ENCODE results near the gene COA8.
A peak's percentile ranks its signal among the peaks of the same experiment; 100 is the strongest.

COA8 gene

DNA sequence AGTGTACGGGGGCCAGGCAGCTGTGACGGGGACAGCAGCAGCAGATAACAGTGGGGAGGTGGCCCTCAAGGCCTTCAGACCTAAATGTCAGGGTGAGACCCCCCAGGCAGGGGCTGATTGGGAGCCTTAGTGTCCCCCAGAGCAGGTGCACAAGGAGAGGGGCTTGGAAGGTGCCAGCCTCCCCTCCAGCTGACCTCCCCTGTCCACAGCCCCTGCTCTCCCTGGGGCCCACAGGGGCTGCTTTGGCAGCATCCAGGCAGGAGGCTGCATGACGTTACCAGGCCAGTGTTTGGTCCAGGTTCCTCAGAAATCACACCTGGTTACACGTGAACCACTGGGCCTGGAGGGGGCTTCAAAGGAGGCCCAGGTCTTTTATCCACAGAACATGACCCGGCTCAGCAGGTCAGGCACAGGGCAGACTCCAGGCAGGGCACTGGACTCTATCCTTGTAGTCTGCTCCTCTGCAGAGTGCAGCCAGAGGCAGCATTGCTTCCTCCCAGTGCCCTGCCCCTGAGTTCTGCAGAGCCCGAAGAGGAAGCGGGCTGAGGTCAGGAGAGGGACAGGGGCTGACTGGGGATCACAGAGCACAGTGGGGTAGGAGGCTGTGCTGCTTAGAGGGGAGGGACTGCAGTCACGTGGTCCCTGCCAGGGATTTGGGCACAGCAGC, 36.4 kb upstream of the COA8 start:
- DNase-seq = peak; percentile 41

DNA sequence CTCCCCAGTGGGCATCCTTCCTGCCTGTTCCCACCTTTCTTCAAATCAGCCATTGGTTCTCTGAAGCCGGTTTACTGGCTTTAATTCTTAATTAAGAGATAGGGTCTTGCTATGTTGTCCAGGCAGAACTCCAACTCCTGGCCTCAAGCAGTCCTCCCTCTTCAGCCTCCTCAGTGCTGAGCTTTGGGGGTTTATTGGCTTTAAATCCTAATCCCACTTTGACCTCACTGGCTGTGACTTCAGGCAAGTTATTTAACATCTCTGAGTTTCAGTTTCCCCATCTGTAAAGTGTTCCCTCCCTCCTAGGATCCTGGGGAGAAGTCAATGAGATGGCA, 35.9 kb upstream of the COA8 start:
- DNase-seq = no peak

DNA sequence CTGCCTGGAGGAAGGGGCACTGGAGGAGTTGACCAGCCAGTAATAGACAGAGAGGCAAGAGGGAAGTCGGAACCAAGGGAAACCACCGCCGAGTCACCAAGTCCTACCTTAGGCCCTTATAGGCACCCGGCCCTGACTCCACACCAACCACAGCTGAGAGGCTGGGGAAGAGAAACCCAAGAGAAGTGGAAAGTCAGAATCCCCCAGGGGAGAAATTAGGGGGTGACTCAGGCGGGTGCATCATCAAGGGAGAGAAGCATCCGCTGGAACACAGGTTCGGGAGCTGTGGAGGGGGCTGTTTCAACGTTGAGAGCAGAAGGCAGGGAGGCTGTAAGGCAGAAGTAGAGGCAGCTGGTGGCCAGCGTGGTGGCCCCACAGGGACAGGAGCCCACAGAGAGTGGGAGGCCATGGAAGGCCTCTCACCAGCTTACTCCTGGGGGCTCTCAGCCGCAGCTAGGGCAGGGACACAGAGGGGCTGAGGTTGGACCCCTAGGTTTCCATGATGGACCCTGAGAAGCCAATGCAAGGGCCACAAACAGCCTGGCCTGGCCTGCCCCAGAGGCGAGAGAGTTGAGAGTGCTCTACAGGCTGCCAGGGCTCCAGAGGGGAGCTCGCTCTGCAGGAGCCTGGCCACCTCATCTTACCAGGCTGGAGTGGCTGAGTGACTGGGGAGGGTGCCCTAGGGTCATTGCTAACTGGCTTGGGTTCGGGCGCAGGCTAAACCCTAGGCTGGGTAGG, 35.2 kb upstream of the COA8 start:
- no peak for DNase-seq

DNA sequence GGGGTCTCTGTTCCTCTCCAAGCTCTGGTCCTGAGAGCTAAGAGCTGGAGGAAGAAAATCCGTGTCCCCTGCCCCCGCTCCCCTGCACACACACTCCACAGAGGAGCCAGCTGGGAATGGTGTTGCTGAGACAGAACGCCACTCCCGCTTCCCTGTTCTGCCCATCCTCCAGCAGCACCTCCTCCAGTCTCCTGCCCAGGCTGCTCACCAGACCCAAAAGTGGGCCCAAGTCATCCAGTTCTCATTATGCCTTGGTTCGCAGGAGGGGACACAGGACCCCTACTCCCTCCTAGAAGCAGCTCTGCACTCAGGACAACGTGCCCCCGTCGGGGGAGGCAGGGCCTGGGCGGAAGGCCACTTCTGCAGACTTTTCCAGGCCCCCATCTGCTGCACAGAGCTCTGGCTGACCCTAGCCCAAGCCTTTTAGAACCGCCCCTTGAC, 34.6 kb upstream of the COA8 start:
- no peak for DNase-seq

DNA sequence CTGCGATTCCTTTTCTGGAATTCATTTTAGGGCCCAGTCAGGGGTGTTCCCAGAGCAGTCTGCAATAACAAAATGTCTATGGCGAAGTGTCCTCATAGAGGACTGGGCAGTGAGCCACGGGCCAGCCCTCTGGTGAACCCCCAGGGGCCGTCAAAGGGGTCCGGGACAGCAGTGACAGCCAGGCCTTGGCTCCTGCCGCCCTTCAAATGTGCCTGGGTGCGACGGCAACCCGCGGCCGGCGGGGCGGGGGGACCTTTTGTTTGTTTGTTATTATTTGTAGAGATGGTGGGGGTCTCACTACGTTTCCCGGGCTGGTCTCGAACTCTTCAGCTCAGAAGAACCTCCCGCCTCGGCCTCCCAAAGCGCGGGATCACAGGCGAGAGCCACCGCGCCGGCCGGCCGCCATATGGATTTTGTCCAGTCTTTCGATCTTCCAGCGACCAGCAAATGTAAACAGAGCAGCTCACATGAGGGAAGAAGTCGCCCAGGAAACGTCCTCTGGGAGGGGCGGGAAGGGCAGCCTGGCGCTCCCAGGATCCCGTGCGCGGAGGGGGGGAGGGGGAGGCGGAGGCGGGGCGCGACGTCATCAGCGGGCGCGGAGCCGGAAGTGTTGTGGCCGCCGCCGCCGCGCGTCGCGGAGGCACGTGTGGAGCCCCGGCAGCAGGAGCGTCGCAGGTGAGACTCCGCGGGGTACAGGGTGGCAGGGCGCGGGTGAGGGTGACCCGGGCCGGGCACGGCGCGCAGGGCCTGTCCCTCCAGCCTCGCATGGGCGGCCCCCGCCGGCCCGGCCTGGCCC, 34.0 kb upstream of the COA8 start, which contains the start of gene TRMT61A:
TSS of gene TRMT61A (plus strand) at position 610 of the 796 bp plus-strand sequence. CDS start 783 bp downstream, outside the sequence.
- DNase-seq = peak; percentile 88

DNA sequence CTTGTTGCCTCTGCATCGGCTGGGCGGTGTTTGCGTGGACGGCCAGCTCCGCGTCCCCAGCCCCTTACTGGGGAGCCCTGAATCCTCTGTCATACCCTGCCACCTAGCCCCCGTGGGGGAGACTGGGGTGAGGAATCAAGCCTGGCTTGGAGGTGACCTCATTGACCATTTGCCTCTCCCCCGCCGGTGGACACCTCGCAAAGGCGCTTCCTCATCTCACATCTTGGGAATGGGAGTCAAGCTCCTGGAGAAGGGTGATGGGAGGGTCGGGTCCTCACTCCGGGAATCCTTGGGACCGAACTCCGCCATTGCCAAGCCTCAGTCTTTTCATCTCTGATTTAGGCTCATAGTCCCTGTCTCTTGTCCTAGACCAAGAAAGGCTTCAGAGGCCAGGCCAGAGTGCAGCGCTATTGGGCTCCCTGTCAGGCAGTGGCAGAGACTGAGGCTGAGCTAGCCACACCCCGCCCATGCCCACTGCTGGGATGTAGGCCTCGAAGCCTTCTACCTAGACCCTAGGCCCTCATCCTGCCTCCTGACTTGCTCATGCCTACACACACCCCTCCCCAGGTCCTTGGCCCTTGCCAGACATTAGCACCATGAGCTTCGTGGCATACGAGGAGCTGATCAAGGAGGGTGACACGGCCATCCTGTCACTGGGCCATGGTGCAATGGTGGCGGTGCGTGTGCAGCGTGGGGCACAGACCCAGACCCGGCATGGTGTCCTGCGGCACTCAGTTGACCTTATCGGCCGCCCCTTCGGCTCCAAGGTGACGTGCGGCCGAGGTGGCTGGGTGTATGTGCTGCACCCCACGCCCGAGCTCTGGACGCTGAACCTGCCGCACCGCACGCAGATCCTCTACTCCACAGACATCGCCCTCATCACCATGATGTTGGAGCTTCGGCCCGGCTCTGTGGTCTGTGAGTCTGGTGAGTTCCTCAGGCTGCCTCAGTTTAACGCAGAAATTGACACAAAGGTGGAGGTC, 33.1 kb upstream of the COA8 start:
- no peak for DNase-seq

DNA sequence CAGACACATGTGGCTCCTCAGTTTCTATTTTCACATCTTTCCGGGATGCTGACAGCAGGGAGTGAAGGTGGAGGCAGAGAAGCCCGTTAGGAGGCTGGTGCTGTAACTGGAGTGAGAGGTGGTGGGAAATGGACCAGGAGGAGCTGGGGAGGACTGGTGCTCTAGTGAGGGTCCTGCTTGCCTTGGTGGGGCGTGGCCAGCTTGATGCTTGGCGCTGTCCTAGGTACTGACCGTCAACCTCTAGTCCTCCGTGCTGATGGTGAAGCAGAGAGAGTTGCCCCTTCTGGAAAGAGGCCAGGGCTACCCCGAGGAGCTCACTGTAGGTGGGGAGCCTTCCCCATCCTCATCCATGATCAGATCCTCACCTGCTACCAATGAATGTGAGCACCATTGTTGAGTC, 32.4 kb upstream of the COA8 start:
- DNase-seq = peak; percentile 71

DNA sequence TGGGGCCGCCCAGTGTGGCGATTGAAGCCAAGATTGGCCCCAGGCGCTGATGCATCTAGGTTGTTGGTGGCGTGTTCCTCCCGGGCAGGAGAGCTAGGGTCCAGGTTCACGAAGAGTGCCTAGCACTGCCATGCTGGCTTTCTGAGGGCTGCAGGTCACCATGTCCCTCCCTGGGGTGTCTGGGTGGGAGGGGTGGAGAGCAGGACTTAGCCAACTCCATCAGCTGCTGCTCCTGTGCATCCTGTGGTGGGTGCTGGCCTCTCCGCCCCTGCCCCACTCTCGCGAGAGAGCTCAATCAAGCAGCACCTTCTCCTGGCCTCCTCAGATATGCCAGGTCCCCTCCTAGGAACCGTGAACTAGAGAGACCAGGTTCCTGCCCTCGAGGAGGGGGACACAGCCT, 31.9 kb upstream of the COA8 start:
- DNase-seq = no peak

DNA sequence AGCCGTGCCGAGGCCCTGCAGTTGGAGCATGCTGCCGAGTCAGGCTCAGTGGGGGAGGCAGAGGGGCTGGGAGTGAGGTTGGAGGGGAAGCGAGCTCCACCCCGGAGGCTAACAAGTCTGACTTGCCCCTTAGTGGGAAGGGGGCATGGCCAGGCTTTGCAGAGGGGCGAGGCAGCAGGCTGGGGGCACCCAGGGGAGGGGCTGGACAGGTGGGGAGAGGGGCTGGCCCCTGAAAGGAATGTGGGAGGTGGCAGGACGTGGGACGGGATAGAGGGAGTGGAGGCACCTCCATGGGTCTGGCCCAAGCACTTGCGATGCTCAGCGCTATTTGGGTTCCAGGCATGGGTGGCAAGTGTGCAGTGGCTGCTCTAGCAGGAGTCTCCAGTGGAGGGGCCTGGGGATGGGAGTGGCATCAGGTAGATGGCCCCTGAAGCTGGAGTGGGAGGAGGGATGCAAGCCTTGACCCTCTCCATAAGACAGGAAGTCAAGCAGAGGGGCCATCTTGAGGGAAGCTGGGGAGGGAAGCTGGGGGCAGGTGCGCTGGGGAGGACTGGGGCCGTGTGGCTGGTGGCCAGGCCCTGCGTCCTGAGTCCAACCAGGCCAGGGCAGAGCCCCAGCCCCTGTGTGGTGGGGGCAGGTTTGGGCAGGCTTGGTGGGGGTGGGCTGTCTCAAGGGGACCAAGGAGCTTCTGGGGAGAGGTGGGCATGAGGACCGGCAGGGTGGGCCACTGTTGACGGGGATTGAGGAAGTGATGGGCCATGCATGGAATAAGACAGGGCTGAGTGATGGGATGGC, 31.1 kb upstream of the COA8 start:
- DNase-seq = no peak

DNA sequence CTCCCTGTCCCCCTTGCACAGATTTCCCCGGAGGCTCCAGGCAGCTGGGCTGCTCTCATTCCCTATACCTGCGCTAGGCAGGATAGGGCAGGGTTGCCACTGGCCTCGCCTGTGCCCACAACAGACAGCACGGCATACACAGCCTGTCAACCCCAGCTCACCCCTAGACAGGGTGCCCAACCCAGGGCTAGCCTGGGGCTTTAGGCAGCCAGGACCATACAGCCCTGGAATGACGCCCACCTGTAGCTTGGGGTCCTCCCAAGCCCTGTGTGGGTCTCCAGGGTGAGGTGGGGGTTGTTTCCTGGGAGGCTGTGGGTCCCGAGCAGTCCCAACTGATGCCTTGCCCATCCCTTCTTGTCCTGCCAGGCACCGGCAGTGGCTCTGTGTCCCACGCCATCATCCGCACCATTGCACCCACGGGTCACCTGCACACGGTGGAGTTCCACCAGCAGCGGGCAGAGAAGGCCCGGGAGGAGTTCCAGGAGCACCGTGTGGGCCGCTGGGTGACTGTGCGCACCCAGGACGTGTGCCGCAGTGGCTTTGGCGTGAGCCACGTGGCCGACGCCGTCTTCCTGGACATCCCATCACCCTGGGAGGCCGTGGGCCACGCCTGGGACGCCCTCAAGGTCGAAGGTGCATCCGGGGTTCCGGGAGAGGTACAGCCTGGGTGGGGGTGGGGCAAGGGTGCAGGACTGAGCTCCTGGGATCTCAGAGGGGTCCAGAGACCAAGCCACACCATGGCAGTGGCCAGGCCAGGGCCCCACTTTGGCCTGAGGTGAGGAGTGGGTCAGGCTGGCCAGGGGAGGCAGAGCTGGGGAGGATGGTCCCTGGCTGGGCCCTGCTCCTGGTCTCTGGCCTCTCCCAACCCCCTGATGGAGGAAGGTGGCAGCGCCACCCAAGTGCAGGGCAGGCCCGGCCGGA, 30.3 kb upstream of the COA8 start:
- DNase-seq = no peak

DNA sequence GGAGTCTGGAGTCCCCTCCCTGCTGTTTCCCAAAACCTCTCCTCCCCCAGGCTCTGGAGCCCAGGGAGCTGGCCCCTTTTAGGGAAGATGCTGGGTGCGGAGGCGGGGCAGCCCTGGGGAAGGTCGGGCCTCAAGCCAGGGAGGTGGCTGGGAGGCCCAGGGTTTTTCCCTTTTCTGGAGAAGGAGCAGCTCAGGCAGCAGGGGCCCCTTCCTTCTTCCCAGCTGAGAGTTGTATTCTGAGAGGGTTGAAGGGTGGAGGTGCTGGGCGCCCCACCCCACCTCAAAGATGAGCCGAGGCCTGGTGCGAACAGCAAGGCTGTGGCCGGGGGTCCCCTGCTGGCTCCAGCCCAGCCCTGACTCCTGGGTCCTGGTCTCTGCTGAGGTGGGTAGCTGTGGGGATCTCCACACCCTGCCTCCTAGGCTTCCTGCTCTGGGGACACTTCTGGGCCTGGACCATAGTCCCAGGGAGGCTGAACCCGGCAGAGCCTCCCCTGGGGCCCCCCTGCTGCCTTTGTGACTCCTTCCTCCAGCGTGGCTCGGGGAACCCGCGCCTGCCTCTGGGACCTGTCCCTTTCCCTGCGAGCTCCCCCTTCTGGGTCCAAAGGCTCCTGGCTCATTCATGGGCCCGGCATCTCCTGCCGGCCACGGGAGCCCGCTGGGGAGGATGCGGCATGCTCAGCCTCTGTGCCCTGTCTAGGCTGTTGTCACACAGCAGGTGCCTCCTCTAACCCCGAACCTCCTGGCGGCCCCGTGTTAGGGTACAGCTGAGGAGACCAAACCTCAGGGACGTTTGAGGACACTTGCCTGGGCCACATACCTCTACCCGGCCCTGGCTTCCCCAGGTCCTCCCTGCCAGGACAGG, 29.4 kb upstream of the COA8 start:
- no peak for DNase-seq

DNA sequence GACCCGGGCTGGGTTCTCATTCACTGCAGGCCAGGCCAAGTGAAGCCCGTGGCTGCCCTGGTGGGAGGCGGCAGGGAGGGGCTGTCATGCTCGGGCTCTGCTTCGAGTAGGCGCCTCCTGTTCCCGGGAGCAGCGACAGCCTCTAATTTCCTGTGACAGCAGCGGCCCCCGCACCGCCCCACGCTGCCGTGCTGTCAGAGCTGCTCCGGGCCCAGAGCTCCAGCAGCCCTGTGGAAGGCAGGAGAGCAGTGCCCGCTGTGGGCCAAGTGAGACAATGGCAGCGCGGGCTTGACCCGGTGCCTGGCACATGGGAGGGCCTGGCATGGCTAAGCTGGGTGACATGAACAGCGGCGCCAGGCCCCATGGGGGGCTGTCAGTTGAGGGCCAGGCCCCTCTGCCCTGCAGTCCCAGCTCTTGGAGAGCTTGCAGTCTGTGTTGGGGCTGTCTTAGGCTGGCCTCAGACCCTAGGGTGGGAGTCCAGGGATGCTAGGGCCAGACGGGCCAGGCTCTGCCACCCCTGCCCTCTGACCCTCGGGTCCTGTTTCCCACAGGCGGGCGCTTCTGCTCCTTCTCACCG, 28.7 kb upstream of the COA8 start:
- no peak for DNase-seq

DNA sequence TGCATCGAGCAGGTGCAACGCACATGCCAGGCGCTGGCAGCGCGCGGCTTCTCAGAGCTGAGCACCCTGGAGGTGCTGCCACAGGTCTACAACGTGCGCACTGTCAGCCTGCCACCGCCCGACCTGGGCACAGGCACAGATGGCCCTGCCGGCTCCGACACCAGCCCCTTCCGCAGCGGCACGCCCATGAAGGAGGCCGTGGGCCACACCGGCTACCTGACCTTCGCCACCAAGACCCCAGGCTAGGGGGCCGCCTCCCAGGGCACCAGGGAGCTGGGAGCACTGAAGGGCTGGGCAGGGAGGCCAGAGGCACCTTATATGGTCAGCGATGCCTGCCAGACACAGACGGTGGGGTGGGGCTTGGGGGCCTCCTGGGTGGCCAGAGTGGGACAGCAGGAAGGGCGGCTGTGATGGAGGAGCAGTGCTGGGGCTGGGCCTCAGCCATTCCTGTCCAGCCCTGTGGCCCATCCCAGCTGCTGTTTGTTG, 28.1 kb upstream of the COA8 start:
- no peak for DNase-seq

DNA sequence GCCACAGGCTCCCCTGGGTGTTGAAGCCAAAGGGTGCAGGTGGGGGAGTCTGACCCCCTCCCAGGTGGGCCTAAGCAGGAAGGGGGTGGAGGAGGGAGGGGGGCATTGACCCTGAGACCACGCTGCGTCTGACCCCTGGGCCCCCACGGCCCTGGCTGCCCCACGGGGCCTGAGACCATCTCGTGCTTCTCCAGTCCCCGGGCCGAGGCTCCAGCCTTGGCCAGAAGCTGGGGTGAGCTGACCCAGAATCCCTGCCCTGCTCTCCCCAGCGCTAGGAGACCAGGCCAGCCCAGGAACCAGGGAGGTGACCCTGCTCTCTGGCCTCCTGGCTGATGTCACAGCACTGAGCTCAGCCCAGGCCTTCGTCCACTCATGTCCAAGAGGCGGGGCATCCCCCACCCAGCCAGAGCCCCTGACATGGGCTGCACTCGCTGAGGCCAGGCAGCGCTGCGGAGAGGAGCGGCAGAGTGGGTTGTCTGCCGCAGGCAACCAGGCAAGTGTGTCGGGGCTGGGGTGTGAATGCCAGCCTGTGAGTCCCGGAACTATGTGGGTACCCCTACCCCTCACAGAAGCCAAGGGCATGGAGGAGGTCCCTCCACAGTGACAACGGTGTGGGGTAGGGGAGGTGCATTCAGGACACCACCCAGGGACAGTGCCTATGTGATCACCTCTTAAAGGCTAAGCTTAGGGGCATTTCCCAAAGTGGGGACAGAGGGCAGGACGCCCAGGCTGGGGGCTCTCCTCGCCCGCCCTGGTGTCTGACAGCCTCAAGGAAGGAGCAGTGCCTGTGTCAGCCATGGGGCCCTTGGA, 27.5 kb upstream of the COA8 start:
- DNase-seq = no peak

DNA sequence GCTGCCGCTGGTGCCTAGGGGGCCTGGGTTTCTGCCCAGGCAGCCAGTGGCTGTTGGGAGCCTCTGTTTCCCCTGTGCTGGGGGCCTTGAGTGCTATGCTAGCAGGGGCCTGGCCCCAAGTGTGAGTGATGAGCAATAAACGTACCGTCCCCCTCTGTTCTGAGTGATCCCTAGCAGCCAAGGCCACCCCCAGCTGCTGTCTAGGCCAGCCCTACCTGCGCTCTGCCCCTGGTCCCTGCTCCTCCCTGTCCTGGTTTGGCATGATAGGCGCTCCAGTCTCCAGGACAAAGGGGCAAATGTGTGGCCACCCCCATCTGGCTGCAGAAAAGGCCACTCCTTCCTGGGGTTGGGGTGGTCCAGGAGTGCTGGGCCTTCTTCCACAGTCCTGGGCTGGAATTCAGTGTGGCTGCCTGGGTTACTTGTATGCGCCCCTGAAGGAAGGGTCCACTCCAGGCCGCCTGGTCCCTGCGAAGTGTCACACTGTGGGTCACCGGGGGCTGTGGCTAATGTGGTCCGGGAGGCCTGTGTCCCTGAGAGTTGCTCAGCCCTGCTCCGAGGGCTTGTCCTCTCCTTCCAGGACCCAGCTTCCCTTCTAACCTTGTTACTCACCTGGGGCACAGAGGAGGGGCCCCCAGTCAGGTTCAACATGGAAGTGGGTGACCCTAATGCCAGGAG, 26.7 kb upstream of the COA8 start:
- DNase-seq = no peak

DNA sequence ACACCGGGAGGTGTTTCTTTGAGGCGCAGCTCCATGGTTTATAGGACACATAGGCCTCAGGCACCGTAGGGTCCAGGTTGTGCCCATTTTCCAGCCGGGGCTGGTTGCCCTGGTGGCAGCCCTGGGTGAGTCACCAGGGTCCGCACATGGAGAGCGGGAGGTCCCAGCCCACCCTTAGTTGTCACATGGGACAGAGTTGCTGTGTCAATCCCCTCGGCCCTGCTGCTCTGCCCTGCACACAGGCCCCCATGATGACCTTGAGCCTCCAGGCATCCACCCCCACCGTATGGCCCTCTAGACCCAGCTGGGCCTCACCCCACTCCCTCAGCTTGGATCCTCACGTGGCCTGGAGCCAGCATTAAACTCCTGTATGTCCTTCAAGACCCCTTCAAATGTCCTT, 26.1 kb upstream of the COA8 start:
- DNase-seq = no peak

DNA sequence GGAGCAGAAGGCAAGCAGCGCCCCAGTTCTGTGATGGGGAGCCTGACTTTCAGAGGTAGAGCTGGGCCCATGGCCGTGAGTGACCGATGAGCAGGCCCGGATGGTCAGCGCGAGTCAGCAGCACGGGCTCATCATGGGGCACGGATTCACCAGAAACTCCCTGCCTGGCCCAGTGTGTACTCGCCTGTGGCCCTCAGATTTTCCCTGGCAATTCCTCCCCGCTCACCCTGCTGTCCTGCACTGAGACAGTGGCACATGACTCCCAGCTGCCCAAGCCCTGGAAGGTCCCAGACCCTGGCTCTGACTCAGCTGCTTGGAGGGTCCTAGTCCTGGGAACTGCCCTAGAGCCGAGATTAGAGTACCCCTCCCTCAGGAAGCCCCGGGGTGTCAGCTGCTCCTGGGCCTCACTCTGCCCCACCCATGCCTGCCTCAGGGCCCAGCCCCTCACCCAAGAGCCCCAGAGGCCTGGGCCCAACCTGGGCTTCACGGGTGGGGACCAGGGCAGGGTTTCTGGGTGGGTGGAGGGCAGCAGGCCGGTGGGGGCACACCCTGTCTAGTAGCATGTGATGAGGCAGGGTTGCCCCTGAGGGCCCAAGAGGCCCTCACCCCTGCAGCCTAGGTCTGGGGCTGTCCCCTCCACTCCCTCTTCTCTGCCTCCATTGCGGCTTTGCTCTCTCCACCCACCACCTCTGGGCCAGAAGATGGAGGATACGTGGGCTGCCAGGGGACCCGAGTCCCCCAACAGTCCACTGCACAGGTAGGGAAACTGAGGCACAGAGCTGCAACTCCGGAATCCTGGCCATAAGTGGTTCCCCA, 25.4 kb upstream of the COA8 start:
- no peak for DNase-seq

Data from hematopoietic multipotent progenitor cell treated with erythropoietin and hydrocortisone succinate and interleukin-3 and kit ligand, for 4 days (in vitro differentiated cells).